Diencephalon (tissue), 1 donor: Measurements from ENCODE around the gene AP1M1. TPM values are rescaled to one million over a fixed set of nuclear protein-coding genes. Genes with fewer than 3 reads are reported as not detected.

Source experiments
- small RNA-seq: library from RNA; depleted of rRNA; stranded (forward); fragments of <200 nt; gene quantifications from one replicate; pipeline ENCODE3, GENCODE V24; 2014
- total RNA-seq: library from RNA; depleted of rRNA; stranded (reverse); fragments of >200 nt; gene quantifications from one replicate; pipeline ENCODE4 v1.2.3, GENCODE V29; 2014

AP1M1 gene
- 40.8 TPM for total RNA-seq

GRCh38 chr19:16197622-16198369 lies at the start of gene AP1M1:
Gene AP1M1 (plus strand): TSS chr19:16197911. CDS start chr19:16198027, 116 bp downstream.

GRCh38 chr19:16185123-16185767 lies 12.5 kb upstream of the AP1M1 start, which contains the start of gene FAM32A:
Gene FAM32A (plus strand): TSS chr19:16185410. CDS start chr19:16185443, 33 bp downstream.

Small RNA genes lying within 50 kb of the gene (small RNA-seq; reads per million reads assigned to genes)
- not detected for gene RF00017

Other genes with a start within 250 kb of the AP1M1 start
- not detected for gene OR10H4, start 248.9 kb upstream of the AP1M1 start, total RNA-seq
- gene TPM4, start 121.4 kb upstream of the AP1M1 start, total RNA-seq, result 106 TPM
- gene RAB8A, start 86.0 kb upstream of the AP1M1 start, total RNA-seq, result 42.2 TPM
- gene HSH2D, start 54.2 kb upstream of the AP1M1 start, total RNA-seq, result not detected
- gene CIB3, start 24.4 kb upstream of the AP1M1 start, total RNA-seq, result not detected
- 105 TPM for gene FAM32A, start 12.5 kb upstream of the AP1M1 start, total RNA-seq
- gene KLF2, start 126.9 kb downstream of the AP1M1 start, total RNA-seq, result 3.9 TPM